ENCODE results near the gene TMEM200B.
"Not testable (repeated sequence)": the region's sequence is repeated elsewhere in the genome, so short reads cannot be mapped to it uniquely, and the experiment has no call there.

TMEM200B gene

DNA sequence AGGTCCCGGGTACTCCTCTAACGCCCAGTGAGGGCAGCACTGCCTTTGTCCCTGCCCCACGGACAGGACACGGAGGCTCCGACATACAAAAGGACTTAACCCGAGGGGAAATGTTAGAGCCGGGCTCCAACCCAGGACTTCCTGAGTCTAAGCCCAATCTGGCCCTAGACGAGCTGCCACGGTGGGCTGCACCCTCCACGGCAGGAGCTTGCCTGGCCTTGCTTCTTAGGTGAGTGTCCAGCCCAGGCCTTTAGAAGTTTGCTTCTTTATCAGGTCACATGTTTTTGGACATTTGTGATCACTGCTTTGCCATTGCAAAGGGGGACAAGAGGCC lies 11.0 kb upstream of the TMEM200B start:
- DNase-seq, result no peak

GRCh38 chr1:29133861-29134694 lies 10.4 kb upstream of the TMEM200B start:
- peak in 8 of 56 donors; percentile 4 to 33 (median 18) for DNase-seq

DNA sequence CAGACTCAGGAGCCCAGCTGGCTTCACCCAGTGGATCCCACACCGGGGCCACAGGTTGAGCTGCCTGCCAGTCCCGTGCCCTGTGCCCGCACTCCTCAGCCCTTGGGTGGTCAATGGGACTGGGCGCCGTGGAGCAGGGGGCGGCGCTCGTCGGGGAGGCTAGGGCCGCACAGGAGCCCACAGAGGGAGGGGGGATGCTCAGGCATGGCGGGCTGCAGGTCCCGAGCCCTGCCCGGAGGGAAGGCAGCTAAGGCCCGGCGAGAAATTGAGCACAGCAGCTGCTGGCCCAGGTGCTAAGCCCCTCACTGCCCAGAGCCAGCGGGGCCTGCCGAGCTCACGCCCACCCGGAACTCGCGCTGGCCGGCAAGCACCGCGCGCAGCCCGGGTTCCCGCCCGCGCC lies 7.4 kb upstream of the TMEM200B start:
- not testable (repeated sequence) for DNase-seq

DNA sequence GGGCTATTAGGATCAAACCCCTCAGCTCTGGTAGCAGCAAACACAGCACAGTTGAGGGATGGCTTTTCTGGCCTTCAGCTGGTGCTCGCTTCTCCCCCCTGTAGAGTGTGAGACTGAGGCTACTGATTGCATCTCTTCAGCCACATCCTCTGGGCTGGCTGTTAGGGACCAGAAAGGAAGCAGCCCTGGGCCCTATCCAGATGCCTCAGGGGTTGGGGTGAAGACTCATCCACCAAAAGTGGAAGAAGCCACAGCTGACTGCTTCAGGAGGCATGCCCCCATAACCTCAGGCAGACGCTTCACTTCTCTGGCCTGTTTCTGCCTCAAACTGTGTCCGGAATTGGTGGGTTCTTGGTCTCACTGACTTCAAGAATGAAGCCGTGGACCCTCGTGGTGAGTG lies 6.2 kb upstream of the TMEM200B start:
- DNase-seq, result no peak

DNA sequence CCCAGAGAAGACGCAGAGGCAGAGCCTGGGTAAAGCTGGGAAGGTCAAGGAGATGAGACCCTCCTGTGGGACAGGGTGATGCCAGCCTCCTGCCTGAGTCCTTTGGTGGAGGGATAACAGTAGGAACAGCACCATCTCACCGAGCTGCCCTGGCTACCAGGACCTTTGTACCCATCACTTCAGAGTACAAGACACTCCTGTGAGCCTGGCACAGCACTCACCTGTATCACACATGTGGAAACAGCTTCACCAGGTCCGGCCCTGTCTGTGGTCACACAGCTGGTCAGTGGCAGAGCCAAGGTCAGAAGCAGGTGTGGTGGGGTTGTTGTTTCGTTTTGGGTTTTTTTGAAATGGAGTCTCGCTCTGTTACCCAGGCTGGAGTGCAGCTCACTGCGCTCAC lies 5.0 kb upstream of the TMEM200B start:
- DNase-seq, result no peak

- DNase-seq, result no peak
These were observed 2.5 kb upstream of the TMEM200B start for GRCh38 chr1:29126198-29126597.

DNA sequence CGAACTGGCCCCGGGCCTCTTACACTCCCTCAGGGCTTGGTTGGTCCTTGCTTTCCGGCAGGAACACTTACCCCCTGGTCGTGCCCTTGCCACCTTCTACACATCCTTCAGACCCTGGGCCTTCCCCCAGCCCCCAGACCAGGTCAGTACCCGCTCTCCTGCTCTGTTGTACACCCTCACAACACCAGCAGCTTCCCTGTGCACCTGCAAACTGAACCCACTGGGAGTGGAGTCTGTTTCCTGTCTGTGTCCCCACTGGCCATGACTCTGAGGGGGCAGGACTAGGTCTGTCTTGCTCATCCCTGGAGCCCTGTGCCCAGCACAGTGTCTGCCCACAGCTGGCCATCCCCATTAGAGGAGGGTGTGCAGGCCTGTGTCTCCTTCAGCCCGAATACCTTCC lies 2.1 kb upstream of the TMEM200B start:
- no peak for DNase-seq

DNA sequence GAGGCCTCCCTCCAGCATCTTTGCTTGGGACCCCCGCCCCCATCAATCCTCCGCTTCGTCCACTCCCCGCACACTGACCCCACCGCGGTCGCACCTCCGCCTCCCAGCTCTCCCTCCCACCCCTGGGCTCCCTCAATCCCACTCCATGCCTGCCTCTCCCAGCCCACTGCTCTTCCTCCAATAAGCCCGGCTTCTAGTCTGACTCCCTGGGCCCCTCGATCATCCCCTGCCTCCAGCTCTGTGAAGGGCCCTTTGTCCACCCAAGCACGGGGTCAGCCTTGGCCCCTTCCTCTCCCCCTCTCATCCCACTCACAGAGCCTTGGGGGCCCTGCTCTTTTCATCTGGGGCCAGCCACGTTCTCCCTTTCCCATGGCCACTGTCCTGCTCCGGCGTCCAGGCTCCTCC lies 1.5 kb upstream of the TMEM200B start:
- DNase-seq, result no peak

GRCh38 chr1:29124366-29125236 lies 898 bp upstream of the TMEM200B start:
- DNase-seq, result peak in 2 of 56 donors; percentile 30 to 32

GRCh38 chr1:29123053-29123886 lies 433 bp downstream of the TMEM200B start:
- DNase-seq, result no peak

GRCh38 chr1:29122682-29123052 lies 1.0 kb downstream of the TMEM200B start:
- DNase-seq, result no peak

DNA sequence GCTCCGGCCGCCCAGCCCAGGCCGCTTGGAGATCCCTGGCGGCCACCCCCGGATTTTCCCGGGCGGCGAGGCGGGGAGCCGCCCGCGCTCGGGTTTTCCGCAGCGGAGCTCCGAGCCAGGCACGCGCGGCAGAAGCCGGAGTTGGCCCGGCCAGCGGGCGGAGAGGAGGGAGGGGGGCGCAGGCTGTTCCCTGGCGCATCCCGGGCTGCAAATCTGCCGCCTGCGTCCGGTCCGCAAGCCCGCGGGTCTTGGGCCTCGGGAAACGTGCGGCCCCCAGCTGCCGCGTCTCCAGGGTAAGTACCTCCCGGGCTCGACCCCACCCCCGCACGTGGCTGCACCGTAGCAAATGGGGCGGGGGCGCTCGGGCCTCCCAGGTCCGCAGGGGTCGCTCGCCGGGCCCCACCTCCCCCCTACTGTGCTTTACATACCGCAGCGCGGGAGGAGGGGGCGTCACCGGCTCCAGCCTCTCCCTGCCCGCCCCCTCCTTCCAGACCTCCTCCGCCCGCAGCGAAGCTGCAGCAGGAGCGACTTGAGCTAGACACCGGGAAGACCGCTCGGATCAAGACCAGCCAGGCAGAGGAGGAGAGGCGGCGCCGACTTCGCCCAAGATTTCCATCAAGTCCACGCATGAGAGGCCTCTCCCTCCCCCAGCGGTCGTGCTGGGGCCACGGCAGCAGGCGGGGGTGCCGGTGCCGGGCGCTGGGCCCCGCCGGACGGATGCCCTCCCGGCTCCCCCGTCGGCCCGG lies 1.6 kb downstream of the TMEM200B start:
- peak in 2 of 56 donors; percentile 20 to 29 for DNase-seq

GRCh38 chr1:29121516-29121935 lies 2.2 kb downstream of the TMEM200B start:
- DNase-seq, result no peak

- peak in 1 of 56 donors; percentile 16 for DNase-seq
These were observed 2.7 kb downstream of the TMEM200B start for GRCh38 chr1:29120947-29121485.

DNA sequence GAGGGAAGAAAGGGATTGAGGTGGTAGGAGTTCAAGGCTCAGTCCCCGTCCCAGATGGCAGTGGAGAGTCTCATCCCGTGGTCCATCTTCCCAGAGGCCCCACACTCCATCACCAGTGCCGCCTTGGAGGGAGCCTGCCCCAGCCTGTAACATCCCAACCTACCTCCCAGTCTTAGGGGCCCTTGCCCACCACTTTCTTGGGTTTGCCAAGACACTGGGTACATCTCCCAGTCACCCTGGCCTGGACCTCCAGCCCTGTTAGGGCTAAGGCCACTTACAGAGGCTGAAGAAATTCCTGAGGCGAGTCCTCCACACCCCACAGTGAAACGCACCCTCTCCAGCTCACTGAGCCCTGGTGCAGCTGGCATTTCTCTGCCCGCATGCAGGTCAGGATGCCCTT lies 3.3 kb downstream of the TMEM200B start:
- no peak for DNase-seq

DNA sequence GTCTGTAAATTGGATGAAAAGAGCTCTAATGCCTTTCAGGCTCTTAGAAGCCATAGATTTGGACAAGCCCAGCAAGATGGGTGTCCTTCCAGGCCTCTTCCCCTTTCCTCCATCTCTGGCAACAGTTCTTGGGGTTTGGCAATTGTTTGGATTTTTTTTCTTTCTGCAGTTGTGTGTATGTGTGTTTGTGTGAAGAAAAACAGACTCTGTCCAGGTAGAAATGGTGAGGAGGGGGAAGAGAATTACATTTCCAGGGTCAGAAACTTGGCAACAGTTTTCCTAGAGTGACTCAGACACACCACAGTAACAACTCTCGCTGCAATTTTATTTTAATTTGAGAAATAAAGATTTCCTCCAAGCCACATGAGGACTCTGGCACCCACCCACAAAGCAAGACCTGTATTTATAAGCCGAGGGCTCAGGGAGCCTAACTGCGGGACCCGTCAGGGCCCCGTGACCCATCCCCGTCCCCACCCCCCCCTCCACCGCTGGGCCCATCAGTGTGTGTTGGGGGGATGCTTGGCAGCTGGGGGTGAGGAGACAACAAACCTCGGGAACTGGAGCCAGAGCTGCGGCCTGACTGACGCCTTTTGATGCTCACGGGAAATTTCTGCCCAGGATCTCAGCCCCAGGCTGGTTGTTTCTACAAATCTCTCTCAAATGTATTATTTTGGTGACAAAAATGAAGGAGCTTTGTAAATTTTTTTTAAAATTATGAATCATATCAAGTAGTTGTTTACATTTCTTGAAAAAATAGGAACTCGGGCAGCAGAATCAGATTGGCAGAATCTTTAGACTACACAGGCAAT lies 4.4 kb downstream of the TMEM200B start:
- DNase-seq, result no peak

DNA sequence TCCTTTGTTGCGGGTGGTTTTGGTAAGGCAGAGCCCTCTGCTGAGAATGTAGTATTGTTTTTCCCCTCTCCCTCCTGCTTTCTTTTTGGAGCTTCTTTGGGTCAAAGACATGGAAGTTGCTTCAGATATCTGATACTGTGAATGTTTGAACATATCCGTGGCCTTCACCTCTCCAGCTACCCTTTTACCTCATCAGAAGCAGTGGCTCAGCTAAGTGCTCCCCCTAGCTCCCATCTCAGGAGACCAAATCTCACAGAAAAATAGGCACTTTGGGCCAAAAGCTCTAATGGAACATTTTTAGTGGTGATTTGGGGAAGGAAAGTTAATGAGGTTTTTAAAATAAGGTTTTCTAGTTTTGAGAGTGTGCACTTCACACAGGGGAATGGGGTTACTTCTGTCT lies 6.3 kb downstream of the TMEM200B start:
- no peak for DNase-seq

DNA sequence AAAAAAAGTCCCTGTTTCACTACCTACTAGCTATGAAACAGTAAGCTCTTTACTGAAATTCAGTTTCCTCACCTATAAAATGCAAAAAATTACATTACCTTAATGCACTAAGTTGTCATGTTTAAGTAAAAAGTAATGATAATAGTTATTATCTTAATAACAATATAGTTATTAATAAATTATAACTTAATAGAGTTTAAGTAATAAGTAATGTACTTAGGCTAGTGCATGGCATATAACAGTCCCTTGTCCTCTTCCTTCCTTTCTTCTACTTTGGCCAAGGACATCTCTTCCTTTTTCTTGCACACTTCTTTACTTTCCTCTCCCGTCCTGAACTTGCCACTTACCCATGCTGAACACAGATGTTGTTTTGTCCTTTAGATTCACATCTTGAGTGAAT lies 9.0 kb downstream of the TMEM200B start:
- DNase-seq, result no peak

DNA sequence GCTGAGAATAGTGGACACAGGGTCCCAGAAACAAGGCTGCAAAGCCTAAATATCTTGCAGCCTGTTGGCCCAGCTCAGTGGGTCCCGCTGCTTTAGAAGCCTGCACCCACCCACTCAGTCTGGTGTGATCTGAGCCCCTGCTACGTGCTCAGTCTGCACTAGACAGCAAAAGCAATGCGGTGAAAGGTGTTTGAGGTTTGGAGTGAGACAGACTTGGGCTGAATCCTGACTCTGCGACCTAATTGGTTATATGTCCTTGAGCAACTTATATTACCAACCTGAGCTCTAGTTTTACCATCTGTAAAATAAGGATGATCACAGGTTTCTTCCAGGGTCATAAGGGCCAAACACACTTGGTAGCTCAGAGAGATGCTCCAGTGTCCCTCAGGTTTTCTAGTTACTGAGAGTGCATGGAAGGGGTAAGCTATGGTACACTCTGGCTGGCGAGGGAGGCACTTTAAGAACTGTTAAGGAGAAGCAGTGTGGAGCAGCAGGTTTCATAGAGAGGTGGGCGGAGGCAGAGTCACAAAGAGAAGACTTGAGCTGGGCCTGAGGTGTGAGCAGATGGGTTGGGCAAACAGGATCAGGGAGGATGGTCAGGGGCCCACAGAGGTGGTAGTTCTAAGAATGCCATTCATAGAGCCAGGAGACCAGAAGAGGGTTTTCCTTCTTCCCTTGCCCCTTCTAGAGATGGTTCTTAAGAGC lies 10.1 kb downstream of the TMEM200B start:
- DNase-seq, result no peak
